ENCODE data around the gene LUZP1. TPM values are rescaled to one million over a fixed set of nuclear protein-coding genes. Genes with fewer than 3 reads are reported as not detected.

The LUZP1 gene
- total and polyA plus RNA-seq, 10 of the 15 experiments (the other 5 are each of a cell fraction or from before 2014, with no cell fraction given): 11.3 to 28.2 (median 17.3) TPM

DNA sequence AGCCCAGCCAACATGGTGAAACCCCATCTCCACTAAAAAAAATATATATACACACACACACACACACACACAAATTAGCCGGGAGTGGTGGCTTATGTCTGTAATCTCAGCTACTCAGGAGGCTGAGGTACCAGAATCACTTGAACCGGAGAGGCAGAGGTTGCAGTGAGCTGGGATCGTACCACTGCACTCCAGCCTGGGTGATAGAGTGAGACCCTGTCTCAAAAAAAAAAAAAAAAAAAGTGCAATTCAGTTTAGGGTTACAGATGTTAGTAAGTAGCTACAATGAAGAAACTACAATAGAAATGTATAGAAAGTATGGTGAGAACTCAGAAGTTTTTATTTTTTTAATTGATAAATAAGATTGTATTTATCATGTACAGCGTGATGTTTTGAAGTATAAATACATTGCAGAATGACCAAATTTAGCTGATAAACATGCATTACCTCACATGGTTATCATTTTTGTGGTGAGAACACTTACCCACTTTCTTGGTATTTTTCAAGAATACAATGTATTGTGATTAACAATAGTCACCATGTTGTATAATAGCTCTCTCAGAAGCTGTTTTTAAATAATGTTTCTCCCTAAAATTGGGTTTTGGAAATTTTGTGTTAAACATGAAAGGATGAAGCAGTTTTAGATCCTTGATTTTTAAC is 131.4 kb downstream of the LUZP1 start:
- H3K4me1 ChIP-seq (ENCODE audit: control insufficient read depth, insufficient read depth, low read length): peaks cover 21% of the 10 kb centered on the region
- no peak overlapping the region for H3K27ac ChIP-seq (ENCODE audit: control insufficient read depth, insufficient read depth)
- H3K4me3 ChIP-seq: no peak overlapping the region
- DNase-seq (ENCODE audit: low read depth, low spot score) (no peak), FAIRE-seq (no peak), ATAC-seq (no peak)
- ChIA-PET SMC1A (ENCODE audit: uncharacterized antibody, unreplicated experiment) (interaction anchor here (0.9 to 1.8 kb wide), 6 partner anchors 8 to 63 kb away, joined by 3 to 7 read pairs (median 5); no protein-coding TSS in a partner anchor), RAD21 (ENCODE audit: unreplicated experiment) (no interaction called here), POLR2A (interaction anchor here (0.7 kb wide), 2 partner anchors 17 to 19 kb away, joined by 3 read pairs; no protein-coding TSS in a partner anchor), CTCF (interaction anchor here (0.8 to 1.7 kb wide), 3 partner anchors 10 to 147 kb away, joined by 3 to 8 read pairs (median 4); no protein-coding TSS in a partner anchor)
- no peaks in the 10 kb centered on the region for H3K27me3 ChIP-seq (replicated peaks in 1 of 2; ENCODE audit: control insufficient read depth in 2 of 2, insufficient read depth in 2 of 2, low read length in 1 of 2)
- intact Hi-C loops (cut with micrococcal nuclease; ENCODE audit: unreplicated experiment): no loop called here
- BruUV-seq (replicated peaks): no TSS peak
- no peak overlapping the region for H3K4me2 ChIP-seq (ENCODE audit: control insufficient read depth, insufficient read depth)
- peaks cover 72% of the 10 kb centered on the region for H3K79me2 ChIP-seq (ENCODE audit: control insufficient read depth, insufficient read depth, low read length)
- H2AFZ ChIP-seq (ENCODE audit: control insufficient read depth, low read depth, low read length): no peak overlapping the region
- in situ Hi-C loops (cut with MboI): no loop called here
- no peaks in the 10 kb centered on the region for H4K20me1 ChIP-seq (ENCODE audit: control insufficient read depth, insufficient read depth)
- H3K9me3 ChIP-seq (replicated peaks; ENCODE audit: control insufficient read depth, insufficient read depth, low read length): no peaks in the 10 kb centered on the region
- peaks cover 0 to 3% of the 10 kb centered on the region in 2 experiments; a peak in 1 of 4 replicates for H3K36me3 ChIP-seq (ENCODE audit: control insufficient read depth in 2 of 2, insufficient read depth in 2 of 2, low read length in 1 of 2)
- WGBS (ENCODE audit: insufficient coverage, insufficient replicate concordance, low lambda C conversion rate, missing lambda C conversion rate): 90% methylated on average over 4 of the region's 4 CpGs
- no peak overlapping the region for H3K9ac ChIP-seq (ENCODE audit: control insufficient read depth, insufficient read depth, low read length)
- TF ChIP-seq TAF1 (IDR thresholded peaks at IDR 0.05; ENCODE audit: borderline replicate concordance, low read depth, low read length) (no peak), BRCA1 (IDR thresholded peaks at IDR 0.05; ENCODE audit: low read depth, low read length) (no peak), MTA3 (IDR thresholded peaks at IDR 0.05; ENCODE audit: borderline replicate concordance, low read length) (no peak), ZNF24 (IDR thresholded peaks at IDR 0.05) (no peak), NFYB (IDR thresholded peaks at IDR 0.05; ENCODE audit: insufficient read depth, low read depth, low read length) (no peak), ZNF384 (IDR thresholded peaks at IDR 0.05; ENCODE audit: borderline replicate concordance, low read depth, low read length) (no peak), PAX8 (IDR thresholded peaks at IDR 0.05) (no peak), STAT3 (IDR thresholded peaks at IDR 0.05; ENCODE audit: low read depth, low read length) (no peak), MXI1 (IDR thresholded peaks at IDR 0.05; ENCODE audit: low read depth, low read length) (no peak), ZBTB4 (CRISPR knock-in tag; IDR thresholded peaks at IDR 0.05) (no peak), SIX5 (IDR thresholded peaks at IDR 0.05; ENCODE audit: low read depth, low read length, severe bottlenecking) (no peak), TBL1XR1 (IDR thresholded peaks at IDR 0.05; ENCODE audit: low read depth, low read length) (no peak), ZSCAN29 (IDR thresholded peaks at IDR 0.05) (no peak), WRNIP1 (IDR thresholded peaks at IDR 0.05; ENCODE audit: borderline replicate concordance, low read depth, low read length) (no peak)

Data from GM12878 (cell line).